OCI-LY1 (cell line): ENCODE measurements around the gene ZNF529.

ENCODE experiments used
- H2AFZ ChIP-seq: fragments of 200-600 bp; sonication (generic), shearing (Covaris generic); 2 replicates; pipeline ENCODE4 v1.6.0; 2014; ENCODE audit warnings: antibody characterized with exemption, mild to moderate bottlenecking, low read length
- H3F3A ChIP-seq: fragments of 200-600 bp; sonication (generic), shearing (Covaris generic); 2 replicates; pipeline ENCODE4 v1.6.0; 2014; ENCODE audit warnings: mild to moderate bottlenecking, antibody characterized with exemption, low read length, moderate library complexity; ENCODE audit not compliant: insufficient read depth
- H3K27ac ChIP-seq: fragments of 200-600 bp; sonication (generic); 2 replicates; pipeline ENCODE4 v1.5.1; 2014; ENCODE audit warnings: low read length, mixed run types, mild to moderate bottlenecking, low read depth; ENCODE audit not compliant: poor library complexity, severe bottlenecking
- H3K27me3 ChIP-seq: fragments of 200-600 bp; sonication (generic); 2 replicates; pipeline ENCODE4 v1.6.0; 2014; ENCODE audit warnings: antibody characterized with exemption, mild to moderate bottlenecking, low read length, moderate library complexity; ENCODE audit not compliant: insufficient read depth
- H3K36me3 ChIP-seq: fragments of 200-600 bp; sonication (generic); 2 replicates; pipeline ENCODE4 v1.6.1; 2014; ENCODE audit warnings: mild to moderate bottlenecking, antibody characterized with exemption, low read length, moderate library complexity, mixed read lengths; ENCODE audit not compliant: insufficient read depth
- H3K4me1 ChIP-seq: fragments of 200-600 bp; sonication (generic); 2 replicates; pipeline ENCODE4 v1.5.1; 2014; ENCODE audit warnings: mild to moderate bottlenecking, low read length, moderate library complexity; ENCODE audit not compliant: insufficient read depth, severe bottlenecking
- H3K4me2 ChIP-seq: fragments of 200-600 bp; sonication (generic), shearing (Covaris generic); 2 replicates; pipeline ENCODE4 v1.6.1; 2014; ENCODE audit warnings: low read length
- H3K4me3 ChIP-seq: fragments of 200-600 bp; sonication (generic); 2 replicates; pipeline ENCODE4 v1.5.1; 2014; ENCODE audit warnings: low read length, low read depth, mild to moderate bottlenecking, mixed read lengths; ENCODE audit not compliant: poor library complexity, severe bottlenecking
- H3K79me2 ChIP-seq: fragments of 200-600 bp; shearing (Covaris generic); 2 replicates; pipeline ENCODE4 v1.6.1; 2016; ENCODE audit warnings: mixed run types, low read length, mixed read lengths; ENCODE audit not compliant: insufficient read depth
- H3K9ac ChIP-seq: fragments of 200-600 bp; sonication (generic), shearing (Covaris generic); 2 replicates; pipeline ENCODE4 v1.6.1; 2014; ENCODE audit warnings: mild to moderate bottlenecking, low read length, mixed read lengths
- H3K9me2 ChIP-seq: fragments of 200-600 bp; sonication (generic), shearing (Covaris generic); 2 replicates; pipeline ENCODE4 v1.6.1; 2014; ENCODE audit warnings: low read depth, mild to moderate bottlenecking, low read length, mixed read lengths
- H3K9me3 ChIP-seq: fragments of 200-600 bp; shearing (Covaris generic); 2 replicates; pipeline ENCODE4 v1.6.1; 2014; ENCODE audit warnings: low read length, mixed read lengths
- H4K20me1 ChIP-seq: fragments of 200-600 bp; sonication (generic), shearing (Covaris generic); 2 replicates; pipeline ENCODE4 v1.6.0; 2016; ENCODE audit warnings: mild to moderate bottlenecking, low read length; ENCODE audit not compliant: insufficient read depth
- CTCF ChIP-seq: fragments of 200-600 bp; sonication (generic), shearing (Covaris generic); IDR thresholded peaks from 2 replicates; pipeline ENCODE4 v1.5.1; 2017; ENCODE audit warnings: mild to moderate bottlenecking, antibody characterized with exemption, low read length, moderate library complexity, mixed read lengths
- EZH2 ChIP-seq: fragments of 200-600 bp; sonication (generic), shearing (Covaris generic); IDR thresholded peaks from 2 replicates; pipeline ENCODE4 v1.8.0; 2017; ENCODE audit warnings: borderline replicate concordance, mixed run types, mild to moderate bottlenecking, antibody characterized with exemption, low read length, moderate library complexity, mixed read lengths

Gene ZNF529

GRCh38 chr19:36564391-36564790 is 8.7 kb downstream of the ZNF529 start:
- H3K36me3 ChIP-seq = peaks cover 85% of the 10 kb centered on the region

DNA sequence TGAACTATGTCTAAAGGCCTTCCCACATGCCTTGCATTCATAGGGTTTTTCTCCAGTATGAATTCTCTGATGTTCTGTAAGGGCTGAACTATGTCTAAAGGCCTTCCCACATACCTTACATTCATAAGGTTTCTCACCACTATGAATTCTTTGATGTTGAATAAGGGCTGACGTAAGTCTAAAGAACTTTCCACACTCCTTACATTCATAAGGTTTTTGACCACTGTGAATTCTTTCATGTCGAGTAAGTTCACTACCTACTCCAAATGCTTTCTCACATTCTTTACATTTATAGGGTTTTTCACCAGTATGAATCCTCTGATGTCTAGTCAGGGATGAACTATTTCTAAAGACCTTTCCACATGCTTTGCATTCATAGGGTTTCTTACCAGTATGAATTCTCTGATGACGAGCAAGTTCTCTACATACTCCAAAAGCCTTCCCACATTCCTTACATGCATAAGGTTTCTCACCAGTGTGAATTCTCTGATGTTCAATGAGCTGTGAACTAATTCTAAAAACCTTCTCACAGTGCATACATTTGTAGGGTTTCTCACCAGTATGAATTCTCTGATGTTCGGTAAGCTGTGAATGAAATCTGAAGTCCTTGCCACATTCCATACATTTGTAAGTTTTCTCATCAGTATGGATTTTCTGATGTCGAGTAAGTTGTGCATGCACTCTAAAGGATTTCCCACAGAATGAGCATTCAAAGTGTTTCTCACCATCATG is 25.9 kb downstream of the ZNF529 start:
- Histone ChIP-seq H3K9me2 (no peaks in the 10 kb centered on the region), H3K27me3 (no peaks in the 10 kb centered on the region), H3K9me3 (peaks cover 74% of the 10 kb centered on the region), H3K9ac (no peak overlapping the region), H3K4me1 (no peaks in the 10 kb centered on the region), H3F3A (no peaks in the 10 kb centered on the region), H2AFZ (no peak overlapping the region), H3K4me3 (no peak overlapping the region), H3K36me3 (peaks cover 94% of the 10 kb centered on the region), H4K20me1 (no peaks in the 10 kb centered on the region), H3K27ac (no peak overlapping the region), H3K4me2 (no peak overlapping the region), H3K79me2 (no peaks in the 10 kb centered on the region)
- TF ChIP-seq EZH2 (no peak), CTCF (no peak)

More at GRCh38 chr19:36564391-36564790, 8.7 kb downstream of the ZNF529 start:
- H3K79me2 ChIP-seq = peaks cover 14% of the 10 kb centered on the region
- no peaks in the 10 kb centered on the region for H3F3A ChIP-seq
- H3K9me3 ChIP-seq = peaks cover 35% of the 10 kb centered on the region
- H3K9ac ChIP-seq = no peak overlapping the region
- H3K27ac ChIP-seq = no peak overlapping the region
- H3K4me3 ChIP-seq = no peak overlapping the region
- no peak overlapping the region for H3K4me2 ChIP-seq
- no peaks in the 10 kb centered on the region for H3K9me2 ChIP-seq
- no peak for TF ChIP-seq EZH2
- TF ChIP-seq CTCF = no peak
- H2AFZ ChIP-seq = no peak overlapping the region
- no peaks in the 10 kb centered on the region for H3K4me1 ChIP-seq
- H4K20me1 ChIP-seq = no peaks in the 10 kb centered on the region
- H3K27me3 ChIP-seq = no peaks in the 10 kb centered on the region

DNA sequence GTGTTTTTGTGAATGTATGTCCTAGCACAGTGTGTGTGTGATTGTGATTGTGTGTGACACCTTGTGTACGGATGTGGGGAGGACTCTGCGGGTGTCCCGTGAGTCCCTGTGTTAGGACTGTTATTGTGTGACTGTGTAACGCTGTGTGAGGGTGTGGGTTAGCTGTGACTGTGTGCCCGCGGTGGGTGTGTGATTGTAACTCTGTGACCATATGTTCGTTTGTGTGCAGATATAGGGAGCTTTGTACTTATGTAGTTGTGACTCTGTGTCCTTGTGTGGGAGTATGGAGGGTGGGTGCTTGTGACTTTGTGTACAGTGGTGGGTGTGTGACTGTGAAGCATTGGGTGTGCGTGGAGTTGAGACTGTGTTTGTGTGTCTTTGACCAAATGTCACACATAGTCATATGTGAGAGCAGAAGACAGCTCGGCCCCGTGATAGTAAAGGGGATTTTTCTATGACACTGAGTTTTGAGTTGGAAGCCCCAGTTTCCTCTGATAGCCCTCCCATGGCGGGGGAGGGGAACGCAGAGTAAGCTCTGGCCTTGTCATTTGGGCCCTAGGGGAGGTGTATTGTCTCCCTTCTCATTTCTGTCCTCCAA is 44.1 kb downstream of the ZNF529 start:
- no peaks in the 10 kb centered on the region for H3F3A ChIP-seq
- H2AFZ ChIP-seq = no peak overlapping the region
- H3K4me3 ChIP-seq = peak overlapping the region; percentile 81
- H3K36me3 ChIP-seq = peaks cover 39% of the 10 kb centered on the region
- H4K20me1 ChIP-seq = no peaks in the 10 kb centered on the region
- H3K27me3 ChIP-seq = no peaks in the 10 kb centered on the region
- TF ChIP-seq EZH2 (no peak), CTCF (no peak)
- peak overlapping the region; percentile 28 for H3K27ac ChIP-seq
- H3K79me2 ChIP-seq = peaks cover 17% of the 10 kb centered on the region
- peak overlapping the region; percentile 87 for H3K4me2 ChIP-seq
- H3K9me2 ChIP-seq = no peaks in the 10 kb centered on the region
- H3K9ac ChIP-seq = peak overlapping the region; percentile 80
- H3K9me3 ChIP-seq = peaks cover 11% of the 10 kb centered on the region
- peaks cover 21% of the 10 kb centered on the region for H3K4me1 ChIP-seq
